ENCODE data around the gene USP26. TPM values are rescaled to one million over a fixed set of nuclear protein-coding genes. Genes with fewer than 3 reads are reported as not detected.

USP26 gene
- total RNA-seq, 1 experiment from 2014 or later: not detected

GRCh38 chrX:133033010-133033409, 63.9 kb downstream of the USP26 start:
- Mint-ChIP-seq H3K4me3 (ENCODE audit: unreplicated experiment) (no peak overlapping the region), H3K9me3 (ENCODE audit: unreplicated experiment) (peaks cover 5% of the 10 kb centered on the region), H3K4me1 (ENCODE audit: insufficient read depth, unreplicated experiment) (no peaks in the 10 kb centered on the region), H3K27ac (ENCODE audit: low read depth, unreplicated experiment) (no peak overlapping the region), H3K36me3 (ENCODE audit: insufficient read depth, unreplicated experiment) (no peaks in the 10 kb centered on the region), H3K27me3 (ENCODE audit: insufficient read depth, unreplicated experiment) (peaks cover 29% of the 10 kb centered on the region)
- intact Hi-C loops (cut with micrococcal nuclease): no loop called here
- no peak for TF ChIP-seq CTCF (IDR thresholded peaks at IDR 0.05; ENCODE audit: unreplicated experiment)
- no TSS peak for BruUV-seq (replicated peaks)
- ChIA-PET CTCF (interaction anchor here (1.3 kb wide), 1 partner anchor 17 kb away, joined by 4 read pairs; no protein-coding TSS in a partner anchor), POLR2A (no interaction called here)
- DNase-seq (ENCODE audit: unreplicated experiment): no peak

GRCh38 chrX:133018229-133018628, 78.7 kb downstream of the USP26 start:
- POLR2A ChIA-PET: interaction anchor here (1.0 kb wide), 1 partner anchor 17 kb away, joined by 3 read pairs; no protein-coding TSS in a partner anchor
- DNase-seq (ENCODE audit: unreplicated experiment): no peak
- no peaks in the 10 kb centered on the region for H3K36me3 Mint-ChIP-seq (ENCODE audit: insufficient read depth, unreplicated experiment)
- CTCF ChIA-PET: no interaction called here
- no peaks in the 10 kb centered on the region for H3K4me1 Mint-ChIP-seq (ENCODE audit: insufficient read depth, unreplicated experiment)
- intact Hi-C loops (cut with micrococcal nuclease): no loop called here
- peaks cover 45% of the 10 kb centered on the region for H3K27me3 Mint-ChIP-seq (ENCODE audit: insufficient read depth, unreplicated experiment)
- no peak overlapping the region for H3K4me3 Mint-ChIP-seq (ENCODE audit: unreplicated experiment)
- no peak for TF ChIP-seq CTCF (IDR thresholded peaks at IDR 0.05; ENCODE audit: unreplicated experiment)
- no peak overlapping the region for H3K27ac Mint-ChIP-seq (ENCODE audit: low read depth, unreplicated experiment)
- BruUV-seq (replicated peaks): no TSS peak
- no peaks in the 10 kb centered on the region for H3K9me3 Mint-ChIP-seq (ENCODE audit: unreplicated experiment)

GRCh38 chrX:133007458-133007857, 89.5 kb downstream of the USP26 start:
- Mint-ChIP-seq H3K4me1 (ENCODE audit: insufficient read depth, unreplicated experiment) (no peaks in the 10 kb centered on the region), H3K27me3 (ENCODE audit: insufficient read depth, unreplicated experiment) (peaks cover 39% of the 10 kb centered on the region), H3K4me3 (ENCODE audit: unreplicated experiment) (no peak overlapping the region), H3K27ac (ENCODE audit: low read depth, unreplicated experiment) (no peak overlapping the region), H3K9me3 (ENCODE audit: unreplicated experiment) (peaks cover 7% of the 10 kb centered on the region), H3K36me3 (ENCODE audit: insufficient read depth, unreplicated experiment) (no peaks in the 10 kb centered on the region)
- no peak for TF ChIP-seq CTCF (IDR thresholded peaks at IDR 0.05; ENCODE audit: unreplicated experiment)
- BruUV-seq (replicated peaks): no TSS peak
- POLR2A ChIA-PET: interaction anchor here (0.6 kb wide), 1 partner anchor 301 kb away, joined by 3 read pairs; no protein-coding TSS in a partner anchor
- DNase-seq (ENCODE audit: unreplicated experiment): no peak
- intact Hi-C loops (cut with micrococcal nuclease): no loop called here
- CTCF ChIA-PET: interaction anchor here (0.6 kb wide), 1 partner anchor 59 kb away, joined by 3 read pairs; no protein-coding TSS in a partner anchor

GRCh38 chrX:133005616-133006015, 91.3 kb downstream of the USP26 start:
- intact Hi-C loops (cut with micrococcal nuclease): loop anchor here (1.0 kb wide), 2 partner anchors 167 to 265 kb away; no protein-coding TSS in a partner anchor
- no peak overlapping the region for H3K4me3 Mint-ChIP-seq (ENCODE audit: unreplicated experiment)
- ChIA-PET CTCF (interaction anchor here (0.5 to 2.1 kb wide), 19 partner anchors 11 to 895 kb away, joined by 3 to 16 read pairs (median 4); no protein-coding TSS in a partner anchor), POLR2A (no interaction called here)
- BruUV-seq (replicated peaks): no TSS peak
- H3K9me3 Mint-ChIP-seq (ENCODE audit: unreplicated experiment): peaks cover 7% of the 10 kb centered on the region
- H3K27me3 Mint-ChIP-seq (ENCODE audit: insufficient read depth, unreplicated experiment): peaks cover 49% of the 10 kb centered on the region
- no peaks in the 10 kb centered on the region for H3K4me1 Mint-ChIP-seq (ENCODE audit: insufficient read depth, unreplicated experiment)
- H3K36me3 Mint-ChIP-seq (ENCODE audit: insufficient read depth, unreplicated experiment): no peaks in the 10 kb centered on the region
- no peak for TF ChIP-seq CTCF (IDR thresholded peaks at IDR 0.05; ENCODE audit: unreplicated experiment)
- H3K27ac Mint-ChIP-seq (ENCODE audit: low read depth, unreplicated experiment): no peak overlapping the region
- no peak for DNase-seq (ENCODE audit: unreplicated experiment)

All from MCF 10A (cell line).